Stimulated activated effector memory CD8-positive, alpha-beta T cell treated with anti-CD3 and anti-CD28 coated beads, Interleukin-12 subunit alpha, Interleukin-12 subunit beta, amount 100 ng/mL, for 72 hours (primary cell): Measurements from ENCODE around the gene ACOT13.
"Not testable (repeated sequence)": the region's sequence is repeated elsewhere in the genome, so short reads cannot be mapped to it uniquely, and the experiment has no call there.

Experiments
- ATAC-seq: fragments of 150-1000 bp; cut with Tn5 transposase; 2 replicates; pipeline ENCODE4 v1.10.0; 2021
- DNase-seq, 2 donors: peaks; one replicate each; pipeline ENCODE4 v3.0.0; 2021 to 2022; ENCODE audit warnings: low spot score in 2 of 2
- H3K27ac Mint-ChIP-seq: one replicate; pipeline ENCODE4 v1.8.0; 2022; ENCODE audit warnings: mild to moderate bottlenecking, mixed read lengths
- H3K36me3 Mint-ChIP-seq: one replicate; pipeline ENCODE4 v1.8.0; 2022; ENCODE audit warnings: mild to moderate bottlenecking, mixed read lengths
- H3K4me1 Mint-ChIP-seq: one replicate; pipeline ENCODE4 v1.8.0; 2022; ENCODE audit warnings: mixed read lengths
- H3K4me3 Mint-ChIP-seq: one replicate; pipeline ENCODE4 v1.8.0; 2022; ENCODE audit warnings: mild to moderate bottlenecking, mixed read lengths
- H3K9me3 Mint-ChIP-seq: one replicate; pipeline ENCODE4 v1.8.0; 2022; ENCODE audit warnings: mixed read lengths

ACOT13 gene

GRCh38 chr6:24671077-24671476 lies 4.2 kb downstream of the ACOT13 start:
- ATAC-seq, H3K9me3 Mint-ChIP-seq, H3K4me3 Mint-ChIP-seq: not testable (repeated sequence)

GRCh38 chr6:24672620-24673182 lies 5.8 kb downstream of the ACOT13 start:
- DNase-seq (no peak), ATAC-seq (no peak)
- H3K4me3 Mint-ChIP-seq = no peak overlapping the region
- peaks cover 14% of the 10 kb centered on the region for H3K4me1 Mint-ChIP-seq
- no peaks in the 10 kb centered on the region for H3K9me3 Mint-ChIP-seq
- peaks cover 5% of the 10 kb centered on the region for H3K36me3 Mint-ChIP-seq
- H3K27ac Mint-ChIP-seq = no peak overlapping the region

More at GRCh38 chr6:24671077-24671476, 4.2 kb downstream of the ACOT13 start:
- not testable (repeated sequence) for H3K27ac Mint-ChIP-seq, DNase-seq
- peaks cover 16% of the 10 kb centered on the region for H3K36me3 Mint-ChIP-seq
- H3K4me1 Mint-ChIP-seq = peaks cover 26% of the 10 kb centered on the region

- Mint-ChIP-seq H3K27ac (no peak overlapping the region), H3K36me3 (peaks cover 5% of the 10 kb centered on the region), H3K4me3 (no peak overlapping the region), H3K4me1 (peaks cover 7% of the 10 kb centered on the region), H3K9me3 (no peaks in the 10 kb centered on the region)
- DNase-seq (no peak), ATAC-seq (no peak)
Measured at GRCh38 chr6:24673625-24674024, 6.7 kb downstream of the ACOT13 start.

DNA sequence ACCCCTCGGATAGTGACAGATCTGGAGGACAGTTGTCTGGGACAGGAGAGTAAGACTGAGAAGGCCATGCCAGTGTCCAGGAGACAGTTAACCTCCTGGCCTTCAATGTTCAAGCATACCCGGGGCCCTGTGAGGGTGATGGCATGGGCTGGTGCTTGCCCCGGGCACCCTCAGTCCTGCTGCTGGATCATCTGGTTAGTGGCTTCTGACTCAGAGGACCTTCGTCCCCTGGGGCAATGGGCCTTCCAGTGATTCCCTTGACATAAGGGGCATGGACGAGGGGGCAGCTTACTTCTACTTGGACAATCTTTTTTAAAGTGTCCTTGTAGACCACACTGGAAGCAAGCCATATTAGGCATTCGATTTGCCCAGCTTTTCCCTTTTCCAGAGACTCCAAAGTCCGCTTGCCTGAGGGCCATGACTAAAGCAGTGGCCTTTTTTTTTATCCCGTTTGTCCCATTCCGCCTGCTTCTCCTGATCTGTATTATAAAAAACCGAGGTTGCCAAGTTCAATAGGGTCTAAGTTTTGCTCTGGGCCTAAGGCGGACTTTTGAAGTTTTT lies 12.0 kb downstream of the ACOT13 start:
- not testable (repeated sequence) for H3K27ac Mint-ChIP-seq, H3K36me3 Mint-ChIP-seq, H3K4me1 Mint-ChIP-seq, H3K4me3 Mint-ChIP-seq, ATAC-seq, DNase-seq, H3K9me3 Mint-ChIP-seq

GRCh38 chr6:24680582-24680981 lies 13.7 kb downstream of the ACOT13 start:
- no peak overlapping the region for H3K27ac Mint-ChIP-seq
- ATAC-seq = no peak

GRCh38 chr6:24683297-24684296 lies 16.7 kb downstream of the ACOT13 start:
- Mint-ChIP-seq H3K27ac (no peak overlapping the region), H3K4me1 (no peaks in the 10 kb centered on the region), H3K36me3 (no peaks in the 10 kb centered on the region), H3K9me3 (no peaks in the 10 kb centered on the region), H3K4me3 (no peak overlapping the region)
- ATAC-seq (no peak), DNase-seq (no peak)

More at GRCh38 chr6:24680582-24680981, 13.7 kb downstream of the ACOT13 start:
- Mint-ChIP-seq H3K4me3 (no peak overlapping the region), H3K4me1 (no peaks in the 10 kb centered on the region), H3K36me3 (no peaks in the 10 kb centered on the region), H3K9me3 (no peaks in the 10 kb centered on the region)
- no peak for DNase-seq

GRCh38 chr6:24686408-24686807 lies 19.5 kb downstream of the ACOT13 start:
- H3K4me1 Mint-ChIP-seq = peaks cover under 1% of the 10 kb centered on the region
- DNase-seq (no peak), ATAC-seq (no peak)
- no peaks in the 10 kb centered on the region for H3K36me3 Mint-ChIP-seq
- no peak overlapping the region for H3K27ac Mint-ChIP-seq
- no peaks in the 10 kb centered on the region for H3K9me3 Mint-ChIP-seq
- H3K4me3 Mint-ChIP-seq = no peak overlapping the region

GRCh38 chr6:24686946-24687345 lies 20.1 kb downstream of the ACOT13 start:
- H3K36me3 Mint-ChIP-seq = no peaks in the 10 kb centered on the region
- no peak for DNase-seq
- H3K4me1 Mint-ChIP-seq = peaks cover 6% of the 10 kb centered on the region
- no peak overlapping the region for H3K27ac Mint-ChIP-seq
- H3K9me3 Mint-ChIP-seq = no peaks in the 10 kb centered on the region
- H3K4me3 Mint-ChIP-seq = no peak overlapping the region
- ATAC-seq = no peak

GRCh38 chr6:24689964-24690363 lies 23.1 kb downstream of the ACOT13 start:
- Mint-ChIP-seq H3K36me3 (no peaks in the 10 kb centered on the region), H3K27ac (no peak overlapping the region), H3K4me3 (no peak overlapping the region), H3K4me1 (peaks cover 14% of the 10 kb centered on the region), H3K9me3 (no peaks in the 10 kb centered on the region)
- no peak for DNase-seq
- ATAC-seq = no peak

GRCh38 chr6:24690593-24690992 lies 23.7 kb downstream of the ACOT13 start:
- H3K36me3 Mint-ChIP-seq = no peaks in the 10 kb centered on the region
- H3K9me3 Mint-ChIP-seq = no peaks in the 10 kb centered on the region
- DNase-seq (no peak), ATAC-seq (no peak)
- no peak overlapping the region for H3K4me3 Mint-ChIP-seq
- H3K4me1 Mint-ChIP-seq = peaks cover 18% of the 10 kb centered on the region
- peak overlapping the region; percentile 15 for H3K27ac Mint-ChIP-seq

DNA sequence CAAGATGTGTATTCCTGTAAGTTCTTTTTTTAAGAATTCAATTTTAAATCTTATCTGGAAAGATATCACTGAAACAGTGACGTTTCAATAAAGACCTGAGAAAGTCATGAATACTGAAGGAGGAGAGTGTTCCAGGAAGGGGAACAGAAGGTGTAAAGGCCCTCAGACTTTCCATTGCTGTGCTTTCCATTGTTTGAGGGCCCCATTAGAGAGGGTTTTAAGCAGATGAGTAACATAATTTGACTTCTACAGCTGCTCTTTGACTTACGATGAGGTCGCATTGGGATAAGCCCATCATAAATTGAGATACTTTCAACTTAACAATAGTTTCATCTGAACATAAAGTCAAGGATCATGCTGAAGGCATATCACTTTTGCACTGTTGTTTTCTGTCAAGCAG lies 24.7 kb downstream of the ACOT13 start:
- Mint-ChIP-seq H3K9me3 (no peaks in the 10 kb centered on the region), H3K4me1 (peaks cover 27% of the 10 kb centered on the region), H3K27ac (peak overlapping the region; percentile 15), H3K36me3 (peaks cover 9% of the 10 kb centered on the region), H3K4me3 (no peak overlapping the region)
- no peak for ATAC-seq
- no peak for DNase-seq

GRCh38 chr6:24692003-24692402 lies 25.1 kb downstream of the ACOT13 start:
- peak overlapping the region; percentile 15 for H3K27ac Mint-ChIP-seq
- ATAC-seq = no peak
- H3K36me3 Mint-ChIP-seq = peaks cover 11% of the 10 kb centered on the region
- H3K9me3 Mint-ChIP-seq = no peaks in the 10 kb centered on the region
- H3K4me3 Mint-ChIP-seq = no peak overlapping the region
- peaks cover 28% of the 10 kb centered on the region for H3K4me1 Mint-ChIP-seq
- DNase-seq = no peak

- H3K27ac Mint-ChIP-seq = peak overlapping the region; percentile 32
Measured at GRCh38 chr6:24692415-24692814, 25.5 kb downstream of the ACOT13 start.

DNA sequence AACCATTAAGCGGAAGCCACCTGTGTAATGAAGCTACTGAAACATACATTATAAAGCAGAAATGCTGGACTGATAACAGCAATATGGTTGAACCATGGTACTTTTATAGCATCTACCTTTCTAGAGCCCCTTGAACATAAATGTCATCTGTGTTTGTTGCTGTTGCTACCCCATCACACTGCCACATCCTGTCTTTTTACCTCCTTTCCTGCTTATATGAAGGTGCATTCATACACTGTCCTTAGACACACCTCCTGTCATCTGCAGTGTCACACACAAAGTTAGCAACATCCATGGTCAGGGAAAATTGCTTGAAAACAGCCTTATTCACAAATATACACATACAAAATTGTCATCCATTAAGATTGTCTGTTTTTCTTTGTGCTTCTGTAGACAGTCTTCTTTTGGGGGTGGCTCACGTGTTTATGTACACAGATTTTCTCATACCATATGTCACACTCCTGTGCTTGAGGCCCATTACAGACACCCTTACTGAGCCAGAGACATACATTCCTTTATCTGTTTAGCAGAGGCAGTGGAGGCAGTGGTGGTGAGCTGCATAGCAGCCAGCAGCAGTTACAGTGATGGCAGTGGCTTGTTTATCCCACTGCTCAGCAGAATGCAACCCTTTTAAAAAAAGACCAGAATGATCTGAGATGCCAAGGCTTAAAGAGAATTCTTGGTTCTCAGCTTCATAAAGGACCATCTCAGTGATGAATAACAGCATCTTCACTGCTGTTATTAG lies 26.1 kb downstream of the ACOT13 start:
- Mint-ChIP-seq H3K27ac (peak overlapping the region; percentile 32), H3K4me3 (no peak overlapping the region), H3K9me3 (no peaks in the 10 kb centered on the region), H3K36me3 (peaks cover 16% of the 10 kb centered on the region), H3K4me1 (peaks cover 28% of the 10 kb centered on the region)
- ATAC-seq = no peak
- DNase-seq = no peak

More at GRCh38 chr6:24692415-24692814, 25.5 kb downstream of the ACOT13 start:
- Mint-ChIP-seq H3K4me3 (no peak overlapping the region), H3K9me3 (no peaks in the 10 kb centered on the region), H3K4me1 (peaks cover 28% of the 10 kb centered on the region), H3K36me3 (peaks cover 11% of the 10 kb centered on the region)
- no peak for DNase-seq
- no peak for ATAC-seq

DNA sequence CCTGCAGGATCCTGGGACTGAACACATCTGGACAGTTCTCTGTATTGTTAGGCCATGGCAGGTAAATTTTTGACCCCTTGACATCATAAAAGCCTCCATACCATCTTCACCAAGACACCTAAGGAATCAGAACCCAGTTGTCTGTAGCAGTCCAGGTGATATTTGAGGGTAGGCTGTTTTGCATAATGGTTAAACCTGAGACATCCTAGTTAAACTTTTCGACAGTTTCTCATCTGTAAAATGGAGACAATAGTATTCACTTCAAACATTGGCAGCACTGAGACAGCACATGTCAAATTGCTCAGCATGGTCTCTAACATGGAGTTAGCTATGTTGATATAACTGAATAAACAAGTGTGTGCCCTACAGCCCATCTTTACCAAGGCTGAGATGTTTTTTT lies 27.3 kb downstream of the ACOT13 start:
- Mint-ChIP-seq H3K9me3 (no peaks in the 10 kb centered on the region), H3K4me1 (peaks cover 34% of the 10 kb centered on the region), H3K4me3 (no peak overlapping the region), H3K36me3 (peaks cover 16% of the 10 kb centered on the region), H3K27ac (no peak overlapping the region)
- no peak for ATAC-seq
- DNase-seq = no peak
